Stimulated activated CD8-positive, alpha-beta memory T cell treated with anti-CD3 and anti-CD28 coated beads, Interleukin-15, amount 100 ng/mL, for 4 hours (primary cell): ENCODE results near the gene TTC7B.

ENCODE experiments used
- DNase-seq, 2 donors: peaks; one replicate each; pipeline ENCODE4 v3.0.0-alpha.2; 2020; ENCODE audit warnings: low read depth in 2 of 2

TTC7B gene

GRCh38 chr14:90703841-90704737 lies 112.1 kb downstream of the TTC7B start:
- no peak for DNase-seq

DNA sequence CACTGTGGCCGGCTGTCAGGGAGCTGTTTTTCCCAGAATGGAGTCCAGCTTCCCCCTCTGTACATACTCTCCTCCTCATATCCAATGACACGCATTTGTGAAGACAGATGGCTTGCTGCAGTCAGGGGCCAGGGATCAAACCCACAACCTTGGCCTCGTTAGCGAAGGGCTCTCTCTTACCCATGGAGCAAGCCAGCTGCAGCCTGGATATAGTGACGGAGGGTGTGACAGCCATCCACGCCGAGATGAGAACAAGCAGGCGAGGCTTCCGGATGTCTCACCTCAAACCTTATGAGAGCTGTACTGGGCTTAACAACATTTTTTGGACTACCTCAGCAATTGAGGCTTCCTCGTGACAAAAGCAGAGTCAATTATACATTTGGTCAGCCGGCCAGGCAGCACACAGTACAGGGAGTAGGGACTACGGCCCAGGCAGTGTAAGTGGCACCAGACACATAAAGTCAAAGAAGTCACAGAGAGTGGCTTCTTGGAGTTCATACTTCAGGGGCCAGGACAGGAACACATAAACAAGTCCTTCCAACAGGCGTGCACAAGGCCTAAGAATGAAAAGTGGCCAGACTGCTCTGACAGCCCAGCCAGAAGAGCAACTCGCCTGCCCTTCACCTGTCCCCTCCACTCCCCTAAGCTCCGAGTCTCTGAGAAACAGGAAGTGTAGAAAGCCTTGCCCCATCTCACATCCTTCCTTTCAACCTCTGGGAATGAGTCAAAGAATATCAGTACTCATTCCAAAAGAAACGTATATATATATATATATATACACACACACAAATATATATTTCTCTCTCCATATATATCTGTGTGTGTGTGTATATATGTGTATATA lies 115.1 kb downstream of the TTC7B start:
- DNase-seq = no peak

- DNase-seq = no peak
Measured at GRCh38 chr14:90699016-90699415, 117.2 kb downstream of the TTC7B start.

- DNase-seq = no peak
Measured at GRCh38 chr14:90698379-90698869, 117.8 kb downstream of the TTC7B start.

GRCh38 chr14:90697577-90698206 lies 118.5 kb downstream of the TTC7B start:
- peak; percentile 43 to 47 for DNase-seq

- DNase-seq = no peak
Measured at GRCh38 chr14:90697132-90697531, 119.1 kb downstream of the TTC7B start.

GRCh38 chr14:90696720-90697119 lies 119.5 kb downstream of the TTC7B start:
- DNase-seq = no peak

- no peak for DNase-seq
Measured at GRCh38 chr14:90695997-90696660, 120.1 kb downstream of the TTC7B start.

DNA sequence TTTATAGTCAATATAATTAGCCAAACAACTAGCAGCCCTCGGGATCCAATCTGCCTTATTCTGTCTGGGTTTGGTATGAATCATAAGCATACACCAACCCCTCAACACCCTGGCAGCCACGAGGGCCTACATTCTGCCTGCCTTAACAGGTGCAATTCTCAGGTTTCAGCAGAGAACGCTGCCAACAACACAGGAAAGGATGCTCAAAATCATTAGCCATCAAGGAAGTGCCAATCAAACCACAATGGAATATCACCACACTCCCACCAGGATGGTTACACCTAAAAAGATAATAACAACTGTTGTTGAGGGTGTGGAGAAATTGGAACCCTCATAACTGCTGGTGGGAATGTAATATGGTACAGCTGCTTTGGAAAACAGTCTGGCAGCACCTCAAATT lies 122.8 kb downstream of the TTC7B start:
- no peak for DNase-seq

DNA sequence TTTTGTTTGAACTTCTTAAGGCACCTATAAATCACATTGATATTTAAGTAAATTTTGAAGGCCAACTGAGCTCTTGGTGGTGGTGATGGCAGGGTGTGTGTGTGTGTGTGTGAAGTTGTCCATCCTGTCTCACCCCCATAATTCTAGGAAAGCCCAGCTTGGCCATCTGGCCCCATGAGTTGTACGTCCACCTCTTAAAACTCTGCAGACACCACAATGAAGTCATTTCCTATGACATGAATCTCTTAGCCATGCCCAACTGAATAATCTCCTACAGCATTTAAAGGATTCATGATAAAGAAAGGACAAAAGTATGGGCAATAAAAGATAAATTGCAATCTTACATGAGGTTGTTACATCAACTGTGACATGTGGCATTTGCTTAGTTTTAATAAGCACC lies 123.4 kb downstream of the TTC7B start:
- no peak for DNase-seq

- DNase-seq = no peak
Measured at GRCh38 chr14:90692061-90692460, 124.2 kb downstream of the TTC7B start.

DNA sequence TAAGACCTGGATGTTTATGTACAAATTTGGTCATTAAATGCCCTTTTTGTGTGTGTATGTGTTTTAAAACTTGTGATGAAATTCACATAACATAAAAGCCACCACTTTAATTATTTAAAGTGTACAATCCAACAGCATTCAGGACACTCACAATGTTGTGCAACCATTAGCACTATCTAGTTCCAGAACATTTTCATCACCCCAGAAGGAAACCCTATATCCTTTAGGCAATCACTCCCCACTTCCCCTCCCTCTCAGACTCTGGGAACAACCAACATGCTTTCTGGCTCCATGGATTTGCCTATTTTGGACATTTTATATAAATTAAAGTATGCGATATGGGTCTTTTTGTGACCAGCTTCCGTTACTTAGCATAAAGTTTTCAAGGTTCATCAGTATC lies 124.6 kb downstream of the TTC7B start:
- DNase-seq = no peak

GRCh38 chr14:90687680-90688079 lies 128.6 kb downstream of the TTC7B start:
- no peak for DNase-seq

- DNase-seq = no peak
Measured at GRCh38 chr14:90682615-90683014, 133.6 kb downstream of the TTC7B start.

DNA sequence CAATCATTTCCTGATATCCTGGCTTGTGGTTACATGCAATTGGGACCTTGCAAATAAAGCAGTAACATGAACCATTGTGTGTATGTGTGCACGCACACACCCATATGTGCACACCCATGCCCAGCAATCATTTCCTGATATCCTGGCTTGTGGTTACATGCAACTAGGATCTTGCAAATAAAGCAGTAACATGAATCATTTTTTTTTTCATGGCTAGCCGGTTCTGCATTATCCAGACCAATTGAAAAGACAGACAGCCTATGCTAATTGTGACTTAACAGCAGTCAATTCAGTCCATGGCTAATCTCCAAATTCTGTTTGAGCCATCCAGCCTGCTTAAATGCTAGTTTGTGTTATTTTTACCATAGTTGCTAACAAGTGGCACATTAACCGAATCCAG lies 134.3 kb downstream of the TTC7B start:
- no peak for DNase-seq

DNA sequence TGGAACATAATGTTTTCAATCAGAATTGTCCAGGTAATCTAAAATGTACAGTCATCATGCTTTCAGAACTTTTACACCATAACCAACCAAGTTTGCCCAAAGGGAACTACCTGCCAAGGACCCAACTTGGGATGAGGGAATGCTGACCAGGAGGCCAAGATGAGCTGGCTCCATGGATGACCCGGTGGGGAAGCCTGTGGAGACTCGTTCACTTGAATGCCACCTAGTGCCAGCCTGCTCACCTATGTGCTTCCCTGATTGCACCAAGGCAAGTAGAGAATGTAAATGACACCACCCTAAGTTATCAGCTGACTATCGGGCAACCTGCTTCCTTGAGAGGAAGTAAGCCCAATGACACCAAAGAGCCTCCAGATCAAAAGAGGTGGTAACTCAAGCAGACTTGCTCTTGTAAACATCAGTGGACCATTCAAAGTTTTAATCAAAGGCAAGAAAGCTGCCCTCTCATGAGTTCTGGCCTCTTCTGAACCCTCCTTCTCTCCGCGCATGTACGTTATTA lies 137.3 kb downstream of the TTC7B start:
- DNase-seq = no peak

GRCh38 chr14:90678420-90678819 lies 137.8 kb downstream of the TTC7B start:
- no peak for DNase-seq

DNA sequence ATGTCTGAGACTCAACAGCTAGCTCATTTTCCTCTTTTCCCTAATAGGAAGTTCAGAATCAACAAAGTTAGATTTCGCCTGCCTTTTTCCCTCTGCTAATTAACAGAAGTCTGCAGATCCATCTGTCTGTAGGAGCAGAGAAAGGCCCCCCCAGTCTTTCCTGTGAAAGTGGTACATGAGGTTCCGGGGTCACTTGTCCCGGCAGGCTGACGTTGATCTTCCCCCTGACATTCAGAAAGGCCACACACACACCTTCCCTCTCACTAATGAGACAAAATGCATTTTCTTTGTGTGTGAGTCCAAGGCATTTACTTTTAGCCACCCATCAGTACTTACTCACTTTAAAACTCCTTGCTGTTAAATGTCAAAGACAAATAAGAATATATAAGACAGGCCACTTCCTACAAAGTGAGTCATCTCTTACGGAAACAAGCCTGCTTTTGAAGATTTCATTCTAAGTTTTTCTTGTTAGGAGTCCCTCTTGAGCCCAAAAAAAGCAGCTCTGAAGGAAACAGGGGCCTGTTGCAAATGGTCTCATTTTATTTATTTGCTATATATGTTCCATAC lies 138.7 kb downstream of the TTC7B start:
- no peak for DNase-seq

DNA sequence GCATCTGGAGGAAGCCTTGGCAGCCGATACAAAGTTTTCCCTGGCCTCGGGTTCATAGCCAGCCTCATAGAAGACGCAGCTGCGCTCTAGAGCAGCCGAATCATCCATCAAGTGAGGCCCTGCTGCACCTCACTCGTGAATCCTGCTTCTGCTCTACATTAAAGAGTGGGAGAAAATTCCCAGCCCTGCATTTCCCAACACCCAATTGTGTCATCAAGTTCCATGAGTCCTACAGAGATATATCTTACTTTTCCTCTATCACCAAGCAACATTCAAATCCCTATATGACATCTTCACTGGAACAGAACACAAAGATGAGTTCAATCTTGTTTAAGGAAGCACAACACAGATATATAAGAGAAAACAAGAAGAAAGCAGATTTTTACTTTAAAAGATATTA lies 139.3 kb downstream of the TTC7B start:
- DNase-seq = no peak

- DNase-seq = no peak
Measured at GRCh38 chr14:90676356-90676755, 139.9 kb downstream of the TTC7B start.

DNA sequence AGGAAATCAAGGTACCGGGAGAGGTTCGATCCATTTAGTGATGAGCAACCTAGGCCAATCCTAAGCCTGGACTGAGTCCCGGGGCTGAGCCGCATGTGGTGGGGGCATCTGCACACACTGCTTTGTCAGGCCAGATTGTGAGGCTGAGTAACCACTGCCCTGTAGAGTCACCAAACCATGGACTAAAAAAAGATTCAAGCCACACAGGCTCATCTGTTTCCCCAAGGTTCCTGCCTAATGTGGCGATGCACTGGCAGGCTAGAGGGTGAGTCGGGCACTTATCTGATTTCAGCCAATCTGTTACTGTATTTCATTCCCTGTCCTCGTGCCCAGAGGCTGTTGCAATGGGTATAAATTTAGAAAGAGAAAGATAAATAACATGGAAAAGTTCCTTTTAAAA lies 140.8 kb downstream of the TTC7B start:
- DNase-seq = no peak
